Neural progenitor cell (in vitro differentiated cells): ENCODE data around the gene SETD2. TPM values are rescaled to one million over a fixed set of nuclear protein-coding genes. Genes with fewer than 3 reads are reported as not detected.

Experiments used
- DNase-seq: peaks from one replicate; pipeline ENCODE4 v3.0.0-alpha.2; 2016; ENCODE audit warnings: low spot score
- H2AFZ ChIP-seq: fragments of 200-600 bp; sonication (generic); replicated peaks from 2 replicates; pipeline ENCODE4 v1.6.1; 2016; ENCODE audit warnings: antibody characterized with exemption
- H3F3A ChIP-seq: fragments of 200-600 bp; sonication (generic); 2 replicates; pipeline ENCODE4 v1.6.1; 2016; ENCODE audit warnings: antibody characterized with exemption, low read depth
- H3K27ac ChIP-seq: fragments of 200-600 bp; sonication (generic); 2 replicates; pipeline ENCODE4 v1.5.1; 2016; ENCODE audit warnings: mild to moderate bottlenecking
- H3K27me3 ChIP-seq: fragments of 200-600 bp; sonication (generic); 2 replicates; pipeline ENCODE4 v1.6.1; 2016; ENCODE audit warnings: mild to moderate bottlenecking, moderate library complexity
- H3K36me3 ChIP-seq: fragments of 200-600 bp; sonication (generic); 2 replicates; pipeline ENCODE4 v1.5.1; 2016
- H3K4me1 ChIP-seq: fragments of 200-600 bp; sonication (generic); 2 replicates; pipeline ENCODE4 v1.6.1; 2016; ENCODE audit warnings: mixed run types
- H3K4me2 ChIP-seq: fragments of 200-600 bp; sonication (generic); 2 replicates; pipeline ENCODE4 v1.6.1; 2016
- H3K4me3 ChIP-seq: fragments of 200-600 bp; sonication (generic); 2 replicates; pipeline ENCODE4 v1.5.1; 2016
- H3K79me2 ChIP-seq: fragments of 200-600 bp; sonication (generic); 2 replicates; pipeline ENCODE4 v1.6.1; 2016; ENCODE audit warnings: low read depth
- H3K9ac ChIP-seq: fragments of 200-600 bp; sonication (generic); 2 replicates; pipeline ENCODE4 v1.6.1; 2016
- H3K9me3 ChIP-seq: fragments of 200-600 bp; sonication (generic); 2 replicates; pipeline ENCODE4 v1.5.1; 2016; ENCODE audit warnings: low read depth
- H4K20me1 ChIP-seq: fragments of 200-600 bp; sonication (generic); 2 replicates; pipeline ENCODE4 v1.6.1; 2016; ENCODE audit warnings: low read depth
- H3K27ac Mint-ChIP-seq: 3 replicates; pipeline ENCODE4 v1.8.0; 2021; ENCODE audit warnings: mixed read lengths
- H3K27me3 Mint-ChIP-seq: 2 replicates; pipeline ENCODE4 v1.8.0; 2022; ENCODE audit warnings: low read depth, mild to moderate bottlenecking, inconsistent platforms, moderate library complexity, mixed read lengths; ENCODE audit not compliant: insufficient read depth
- H3K36me3 Mint-ChIP-seq: 3 replicates; pipeline ENCODE4 v1.8.0; 2021; ENCODE audit warnings: mixed read lengths
- H3K4me1 Mint-ChIP-seq: 3 replicates; pipeline ENCODE4 v1.8.0; 2021; ENCODE audit warnings: mixed read lengths
- H3K4me3 Mint-ChIP-seq: 3 replicates; pipeline ENCODE4 v1.8.0; 2021; ENCODE audit warnings: mild to moderate bottlenecking, moderate library complexity, mixed read lengths
- H3K9me3 Mint-ChIP-seq: 3 replicates; pipeline ENCODE4 v1.8.0; 2020; ENCODE audit warnings: mixed read lengths
- CTCF ChIP-seq: fragments of 200-600 bp; sonication (generic); IDR thresholded peaks from 2 replicates; pipeline ENCODE4 v1.5.1; 2017; ENCODE audit warnings: antibody characterized with exemption, mild to moderate bottlenecking
- EZH2 ChIP-seq: fragments of 200-600 bp; sonication (generic); IDR thresholded peaks from 2 replicates; pipeline ENCODE4 v1.6.1; 2017; ENCODE audit warnings: antibody characterized with exemption, mild to moderate bottlenecking, moderate library complexity
- EZH2phosphoT487 ChIP-seq: fragments of 200-600 bp; sonication (generic); IDR thresholded peaks from 2 replicates; pipeline ENCODE4 v1.6.1; 2017; ENCODE audit warnings: antibody characterized with exemption
- total RNA-seq: library from RNA; depleted of rRNA; stranded (reverse); fragments of >200 nt; gene quantifications from 2 replicates; pipeline ENCODE4 v1.2.3, GENCODE V29; 2015; ENCODE audit warnings: low replicate concordance

The SETD2 gene
- total RNA-seq, 1 donor from 2014 or later, result 46.0 TPM

DNA sequence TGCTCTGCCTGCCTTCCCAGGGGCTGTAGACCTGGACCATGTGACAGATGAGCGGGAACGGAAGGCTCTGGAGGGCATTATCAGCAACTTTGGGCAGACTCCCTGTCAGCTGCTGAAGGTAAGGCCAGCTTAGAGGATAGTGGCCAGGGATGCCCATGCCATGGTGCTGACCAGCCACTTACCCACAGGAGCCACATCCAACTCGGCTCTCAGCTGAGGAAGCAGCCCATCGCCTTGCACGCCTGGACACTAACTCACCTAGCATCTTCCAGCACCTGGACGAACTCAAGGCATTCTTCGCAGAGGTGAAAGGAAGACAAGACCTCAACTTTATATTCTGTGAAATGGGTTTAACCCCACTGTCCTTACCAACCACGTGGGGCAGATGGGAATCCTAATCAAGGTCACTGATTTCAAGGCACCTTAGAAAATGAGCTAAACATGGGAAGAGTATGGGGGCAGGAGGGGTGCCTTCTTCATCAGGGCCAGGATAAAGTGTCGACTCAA lies 157.7 kb downstream of the SETD2 start:
- Histone ChIP-seq H3K27ac (no peak overlapping the region), H3K4me2 (no peak overlapping the region), H3K79me2 (no peaks in the 10 kb centered on the region), H3F3A (peaks cover 11% of the 10 kb centered on the region), H3K4me3 (no peak overlapping the region), H3K36me3 (no peaks in the 10 kb centered on the region), H3K27me3 (no peaks in the 10 kb centered on the region), H4K20me1 (no peaks in the 10 kb centered on the region), H2AFZ (no peak overlapping the region), H3K9ac (no peak overlapping the region), H3K4me1 (peaks cover 3% of the 10 kb centered on the region), H3K9me3 (no peaks in the 10 kb centered on the region)
- no peak overlapping the region for H3K27ac Mint-ChIP-seq
- H3K36me3 Mint-ChIP-seq, result no peaks in the 10 kb centered on the region
- DNase-seq, result no peak
- H3K9me3 Mint-ChIP-seq, result no peaks in the 10 kb centered on the region
- H3K4me1 Mint-ChIP-seq, result peaks cover 4% of the 10 kb centered on the region
- H3K27me3 Mint-ChIP-seq, result no peaks in the 10 kb centered on the region
- H3K4me3 Mint-ChIP-seq, result no peak overlapping the region
- TF ChIP-seq CTCF, result no peak
- no peak for TF ChIP-seq EZH2
- TF ChIP-seq EZH2phosphoT487, result no peak

DNA sequence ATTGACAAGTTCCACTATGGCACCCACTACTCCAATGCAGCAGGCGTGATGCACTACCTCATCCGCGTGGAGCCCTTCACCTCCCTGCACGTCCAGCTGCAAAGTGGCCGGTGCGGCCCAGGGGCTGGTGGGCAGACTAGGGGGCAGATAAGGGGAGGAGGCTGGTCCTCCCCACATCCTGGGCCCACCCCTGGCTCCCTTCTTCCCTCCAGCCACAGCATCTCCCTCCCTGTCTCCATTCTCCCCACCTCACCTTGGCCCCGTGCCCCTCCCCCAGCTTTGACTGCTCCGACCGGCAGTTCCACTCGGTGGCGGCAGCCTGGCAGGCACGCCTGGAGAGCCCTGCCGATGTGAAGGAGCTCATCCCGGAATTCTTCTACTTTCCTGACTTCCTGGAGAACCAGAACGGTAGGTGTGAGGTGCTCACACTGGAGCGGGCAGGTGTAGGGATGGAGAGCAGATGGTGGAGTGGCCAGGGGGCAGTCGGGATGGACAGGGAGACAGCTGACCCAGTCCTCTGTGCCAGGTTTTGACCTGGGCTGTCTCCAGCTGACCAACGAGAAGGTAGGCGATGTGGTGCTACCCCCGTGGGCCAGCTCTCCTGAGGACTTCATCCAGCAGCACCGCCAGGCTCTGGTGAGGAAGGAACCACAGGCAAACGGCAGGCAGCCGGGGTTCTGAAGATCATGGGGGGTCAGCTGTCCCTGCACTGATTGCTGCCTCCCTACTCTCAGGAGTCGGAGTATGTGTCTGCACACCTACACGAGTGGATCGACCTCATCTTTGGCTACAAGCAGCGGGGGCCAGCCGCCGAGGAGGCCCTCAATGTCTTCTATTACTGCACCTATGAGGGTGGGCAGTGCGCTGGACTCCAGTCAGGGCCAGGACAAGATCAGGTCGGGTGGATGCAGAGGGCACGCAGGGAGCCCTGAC lies 158.4 kb downstream of the SETD2 start:
- Histone ChIP-seq H3K4me1 (peaks cover 3% of the 10 kb centered on the region), H3K4me3 (no peak overlapping the region), H3F3A (peaks cover 11% of the 10 kb centered on the region), H3K9ac (no peak overlapping the region), H2AFZ (no peak overlapping the region), H3K9me3 (no peaks in the 10 kb centered on the region), H4K20me1 (no peaks in the 10 kb centered on the region), H3K4me2 (no peak overlapping the region), H3K36me3 (no peaks in the 10 kb centered on the region), H3K79me2 (no peaks in the 10 kb centered on the region), H3K27ac (no peak overlapping the region), H3K27me3 (no peaks in the 10 kb centered on the region)
- DNase-seq, result no peak
- Mint-ChIP-seq H3K27me3 (no peaks in the 10 kb centered on the region), H3K27ac (no peak overlapping the region), H3K9me3 (no peaks in the 10 kb centered on the region), H3K4me1 (peaks cover 4% of the 10 kb centered on the region), H3K36me3 (no peaks in the 10 kb centered on the region), H3K4me3 (no peak overlapping the region)
- TF ChIP-seq EZH2, result no peak
- TF ChIP-seq EZH2phosphoT487, result no peak
- no peak for TF ChIP-seq CTCF

GRCh38 chr3:47004369-47005211 lies 159.3 kb downstream of the SETD2 start:
- Mint-ChIP-seq H3K4me3 (no peak overlapping the region), H3K36me3 (no peaks in the 10 kb centered on the region), H3K4me1 (peaks cover 3% of the 10 kb centered on the region), H3K27ac (no peak overlapping the region), H3K27me3 (peaks cover 2% of the 10 kb centered on the region), H3K9me3 (no peaks in the 10 kb centered on the region)
- Histone ChIP-seq H3K36me3 (no peaks in the 10 kb centered on the region), H3K27ac (no peak overlapping the region), H3K27me3 (no peaks in the 10 kb centered on the region), H3K9me3 (no peaks in the 10 kb centered on the region), H2AFZ (no peak overlapping the region), H3F3A (peaks cover 9% of the 10 kb centered on the region), H3K4me2 (no peak overlapping the region), H4K20me1 (no peaks in the 10 kb centered on the region), H3K79me2 (no peaks in the 10 kb centered on the region), H3K4me3 (no peak overlapping the region), H3K4me1 (no peaks in the 10 kb centered on the region), H3K9ac (no peak overlapping the region)
- DNase-seq, result no peak
- TF ChIP-seq CTCF, result no peak
- TF ChIP-seq EZH2phosphoT487, result no peak
- no peak for TF ChIP-seq EZH2
